ENCODE measurements around the gene ATAT1. TPM values are rescaled to one million over a fixed set of nuclear protein-coding genes. Genes with fewer than 3 reads are reported as not detected.
A peak's percentile ranks its signal among the peaks of the same experiment; 100 is the strongest.

Gene ATAT1
- total and polyA plus RNA-seq, 9 of the 15 experiments (the other 6 are each of a cell fraction or from before 2014, with no cell fraction given) = 0.65 to 5.8 (median 1.6) TPM

DNA sequence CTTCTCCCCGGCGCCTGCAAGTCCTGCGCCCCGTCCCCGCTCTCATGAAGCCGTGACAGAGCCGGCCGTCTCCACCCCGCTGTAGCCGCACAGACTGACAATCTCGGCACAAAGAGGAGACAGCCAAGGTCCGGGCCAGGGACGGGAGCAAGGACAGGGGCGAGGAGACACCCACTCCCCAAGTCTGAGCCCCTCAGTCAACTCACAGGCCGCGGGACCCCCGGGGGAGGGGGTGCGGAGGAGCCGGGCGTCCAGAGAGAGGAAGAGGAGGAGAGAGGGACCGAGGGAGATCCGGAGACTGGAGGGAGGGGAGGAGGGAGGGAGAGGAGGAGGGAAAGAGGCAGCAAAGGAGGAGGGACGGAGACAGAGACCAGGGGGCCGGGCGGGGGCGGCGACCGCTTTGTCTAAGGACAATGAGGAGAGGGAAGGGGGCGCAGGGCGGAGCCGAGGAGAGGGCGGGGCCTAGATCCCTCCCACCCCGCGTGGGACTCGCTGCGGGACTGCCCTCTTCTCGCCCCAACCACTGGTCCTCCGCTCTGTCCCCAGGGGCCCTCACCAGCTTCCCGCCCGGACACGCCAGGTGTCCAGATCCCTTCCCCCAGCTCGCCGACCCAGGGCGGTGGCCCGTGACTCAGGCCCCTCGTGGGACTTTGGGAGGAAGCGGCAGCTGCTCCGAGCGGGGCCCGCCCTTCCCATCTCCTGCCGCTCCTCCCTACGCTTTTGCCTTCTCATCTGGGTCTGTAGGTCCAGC lies 60.4 kb downstream of the ATAT1 start (continued):
- TF ChIP-seq NR2C1 (IDR thresholded peaks at IDR 0.05) (no peak), NR2C1 (tag; IDR thresholded peaks at IDR 0.05) (peak; percentile 38; the same call in 1 of the 2 replicates), EHMT2 (IDR thresholded peaks at IDR 0.05) (no peak), MTF1 (CRISPR knock-in tag; IDR thresholded peaks at IDR 0.05; ENCODE audit: borderline replicate concordance) (no peak), EGR1 (conservative IDR thresholded peaks at IDR 0.05) (peak; percentile 98), NR2C2 (CRISPR knock-in tag; IDR thresholded peaks at IDR 0.05) (peak; percentile 57; the same call in 1 of the 2 replicates), NR2C2 (tag; IDR thresholded peaks at IDR 0.05) (peak; percentile 45; the same call in 1 of the 2 replicates), ETV6 (IDR thresholded peaks at IDR 0.05; ENCODE audit: borderline replicate concordance in 1 of 2, low read depth in 2 of 2, low read length in 1 of 2) (peak in 1 of 2 experiments; percentile 72; a peak in 1 of 4 replicates), ETV6 (CRISPR knock-in tag; IDR thresholded peaks at IDR 0.05; ENCODE audit: borderline replicate concordance) (no peak), SOX6 (IDR thresholded peaks at IDR 0.05) (peak; percentile 94), SMAD2 (IDR thresholded peaks at IDR 0.05; ENCODE audit: low read depth, low read length) (no peak), THRAP3 (IDR thresholded peaks at IDR 0.05; ENCODE audit: borderline replicate concordance) (0 out of 2 replicates have a peak, but pooled peaks have one; percentile 75), RAD51 (IDR thresholded peaks at IDR 0.05; ENCODE audit: borderline replicate concordance, low read depth) (peak; percentile 55; the same call in 1 of the 2 replicates), ZFPM2 (CRISPR knock-in tag; IDR thresholded peaks at IDR 0.05) (0 out of 2 replicates have a peak, but pooled peaks have one; percentile 4), TEAD4 (IDR thresholded peaks at IDR 0.05; ENCODE audit: low read length) (0 out of 2 replicates have a peak, but pooled peaks have one; percentile 21), TEAD4 (CRISPR knock-in tag; IDR thresholded peaks at IDR 0.05; ENCODE audit: borderline replicate concordance) (no peak), HNRNPL (IDR thresholded peaks at IDR 0.05; ENCODE audit: low read depth, low read length) (no peak), HDAC2 (IDR thresholded peaks at IDR 0.05) (peak; percentile 96)
- TF ChIP-seq, protein P1, sequence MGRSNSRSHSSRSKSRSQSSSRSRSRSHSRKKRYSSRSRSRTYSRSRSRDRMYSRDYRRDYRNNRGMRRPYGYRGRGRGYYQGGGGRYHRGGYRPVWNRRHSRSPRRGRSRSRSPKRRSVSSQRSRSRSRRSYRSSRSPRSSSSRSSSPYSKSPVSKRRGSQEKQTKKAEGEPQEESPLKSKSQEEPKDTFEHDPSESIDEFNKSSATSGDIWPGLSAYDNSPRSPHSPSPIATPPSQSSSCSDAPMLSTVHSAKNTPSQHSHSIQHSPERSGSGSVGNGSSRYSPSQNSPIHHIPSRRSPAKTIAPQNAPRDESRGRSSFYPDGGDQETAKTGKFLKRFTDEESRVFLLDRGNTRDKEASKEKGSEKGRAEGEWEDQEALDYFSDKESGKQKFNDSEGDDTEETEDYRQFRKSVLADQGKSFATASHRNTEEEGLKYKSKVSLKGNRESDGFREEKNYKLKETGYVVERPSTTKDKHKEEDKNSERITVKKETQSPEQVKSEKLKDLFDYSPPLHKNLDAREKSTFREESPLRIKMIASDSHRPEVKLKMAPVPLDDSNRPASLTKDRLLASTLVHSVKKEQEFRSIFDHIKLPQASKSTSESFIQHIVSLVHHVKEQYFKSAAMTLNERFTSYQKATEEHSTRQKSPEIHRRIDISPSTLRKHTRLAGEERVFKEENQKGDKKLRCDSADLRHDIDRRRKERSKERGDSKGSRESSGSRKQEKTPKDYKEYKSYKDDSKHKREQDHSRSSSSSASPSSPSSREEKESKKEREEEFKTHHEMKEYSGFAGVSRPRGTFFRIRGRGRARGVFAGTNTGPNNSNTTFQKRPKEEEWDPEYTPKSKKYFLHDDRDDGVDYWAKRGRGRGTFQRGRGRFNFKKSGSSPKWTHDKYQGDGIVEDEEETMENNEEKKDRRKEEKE (IDR thresholded peaks at IDR 0.05; ENCODE audit: borderline replicate concordance in 1 of 2, control insufficient read depth in 1 of 2, low read depth in 2 of 2, low read length in 1 of 2) = 0 out of 4 replicates have a peak, but pooled peaks of 1 of the 2 experiments have one; percentile 31
- TF ChIP-seq, protein P2, sequence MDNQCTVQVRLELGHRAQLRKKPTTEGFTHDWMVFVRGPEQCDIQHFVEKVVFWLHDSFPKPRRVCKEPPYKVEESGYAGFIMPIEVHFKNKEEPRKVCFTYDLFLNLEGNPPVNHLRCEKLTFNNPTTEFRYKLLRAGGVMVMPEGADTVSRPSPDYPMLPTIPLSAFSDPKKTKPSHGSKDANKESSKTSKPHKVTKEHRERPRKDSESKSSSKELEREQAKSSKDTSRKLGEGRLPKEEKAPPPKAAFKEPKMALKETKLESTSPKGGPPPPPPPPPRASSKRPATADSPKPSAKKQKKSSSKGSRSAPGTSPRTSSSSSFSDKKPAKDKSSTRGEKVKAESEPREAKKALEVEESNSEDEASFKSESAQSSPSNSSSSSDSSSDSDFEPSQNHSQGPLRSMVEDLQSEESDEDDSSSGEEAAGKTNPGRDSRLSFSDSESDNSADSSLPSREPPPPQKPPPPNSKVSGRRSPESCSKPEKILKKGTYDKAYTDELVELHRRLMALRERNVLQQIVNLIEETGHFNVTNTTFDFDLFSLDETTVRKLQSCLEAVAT (IDR thresholded peaks at IDR 0.05) = peak; percentile 32 to 66; a peak in 2 of 4 replicates
- TF ChIP-seq, protein P3, sequence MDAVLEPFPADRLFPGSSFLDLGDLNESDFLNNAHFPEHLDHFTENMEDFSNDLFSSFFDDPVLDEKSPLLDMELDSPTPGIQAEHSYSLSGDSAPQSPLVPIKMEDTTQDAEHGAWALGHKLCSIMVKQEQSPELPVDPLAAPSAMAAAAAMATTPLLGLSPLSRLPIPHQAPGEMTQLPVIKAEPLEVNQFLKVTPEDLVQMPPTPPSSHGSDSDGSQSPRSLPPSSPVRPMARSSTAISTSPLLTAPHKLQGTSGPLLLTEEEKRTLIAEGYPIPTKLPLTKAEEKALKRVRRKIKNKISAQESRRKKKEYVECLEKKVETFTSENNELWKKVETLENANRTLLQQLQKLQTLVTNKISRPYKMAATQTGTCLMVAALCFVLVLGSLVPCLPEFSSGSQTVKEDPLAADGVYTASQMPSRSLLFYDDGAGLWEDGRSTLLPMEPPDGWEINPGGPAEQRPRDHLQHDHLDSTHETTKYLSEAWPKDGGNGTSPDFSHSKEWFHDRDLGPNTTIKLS (IDR thresholded peaks at IDR 0.05; ENCODE audit: borderline replicate concordance, low read depth) = peak; percentile 63; the same call in 1 of the 2 replicates

All from K562 (cell line).